WERI-Rb-1 (cell line): Measurements from ENCODE around the gene NCDN.
A peak's percentile ranks its signal among the peaks of the same experiment; 100 is the strongest.

ENCODE experiments used
- DNase-seq: peaks from one replicate; pipeline ENCODE4 v3.0.0-alpha.2; 2020
- H3K27ac ChIP-seq: fragments of 250-450 bp; sonication (Bioruptor Pico); 2 replicates; pipeline ENCODE4 v1.5.1; 2020; ENCODE audit warnings: mild to moderate bottlenecking, moderate library complexity
- H3K27me3 ChIP-seq: fragments of 250-450 bp; sonication (Bioruptor Pico); 2 replicates; pipeline ENCODE4 v1.5.1; 2021; ENCODE audit warnings: mild to moderate bottlenecking, low read depth, moderate library complexity; ENCODE audit not compliant: insufficient read depth, severe bottlenecking
- H3K36me3 ChIP-seq: fragments of 250-450 bp; sonication (Bioruptor Pico); 2 replicates; pipeline ENCODE4 v1.5.1; 2020; ENCODE audit warnings: mild to moderate bottlenecking, moderate library complexity
- H3K4me3 ChIP-seq: 2 replicates; pipeline ENCODE4 v1.5.1; 2011; ENCODE audit warnings: low read depth, mild to moderate bottlenecking, control low read depth, low read length
- H3K9me3 ChIP-seq: fragments of 250-450 bp; sonication (Bioruptor Pico); 2 replicates; pipeline ENCODE4 v1.5.1; 2021; ENCODE audit warnings: mild to moderate bottlenecking, moderate library complexity; ENCODE audit not compliant: severe bottlenecking
- CTCF ChIP-seq: IDR thresholded peaks from 2 replicates; pipeline ENCODE4 v1.5.1; 2011; ENCODE audit warnings: low read depth, mild to moderate bottlenecking, control low read depth, inconsistent platforms, low read length

NCDN gene

GRCh38 chr1:35539824-35540261, 17.8 kb upstream of the NCDN start:
- H3K9me3 ChIP-seq: no peaks in the 10 kb centered on the region
- DNase-seq: no peak
- TF ChIP-seq CTCF: no peak
- H3K4me3 ChIP-seq: no peak overlapping the region
- peak overlapping the region; percentile 46 for H3K27ac ChIP-seq
- H3K36me3 ChIP-seq: peaks cover 10% of the 10 kb centered on the region
- H3K27me3 ChIP-seq: no peaks in the 10 kb centered on the region

- Histone ChIP-seq H3K27me3 (no peaks in the 10 kb centered on the region), H3K9me3 (no peaks in the 10 kb centered on the region), H3K27ac (peak overlapping the region; percentile 7; the same call in 1 of the 2 replicates), H3K4me3 (no peak overlapping the region), H3K36me3 (peaks cover 30% of the 10 kb centered on the region)
- TF ChIP-seq CTCF: peak; percentile 86
- DNase-seq: peak; percentile 77
Observed at GRCh38 chr1:35544976-35545375, 12.6 kb upstream of the NCDN start.

DNA sequence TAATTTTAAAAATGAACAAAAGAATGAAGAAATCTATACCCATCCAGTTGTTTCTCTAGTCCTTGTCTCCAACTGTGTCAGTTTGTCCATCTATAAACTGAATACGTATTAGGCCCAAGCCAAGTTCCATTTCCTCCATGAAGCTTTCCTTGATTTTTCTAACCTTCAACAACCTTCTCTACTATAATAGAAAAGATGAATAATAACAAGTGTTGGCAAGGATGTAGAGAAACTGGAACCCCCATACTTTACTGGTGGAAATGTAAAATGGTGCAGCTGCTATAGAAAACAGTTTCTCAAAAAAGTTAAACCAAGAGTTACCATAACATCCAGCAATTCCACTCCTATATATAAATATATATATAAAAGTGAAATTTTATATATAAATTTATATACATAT, 11.0 kb upstream of the NCDN start:
- Histone ChIP-seq H3K4me3 (no peak overlapping the region), H3K36me3 (peaks cover 37% of the 10 kb centered on the region)
- no peak for TF ChIP-seq CTCF

DNA sequence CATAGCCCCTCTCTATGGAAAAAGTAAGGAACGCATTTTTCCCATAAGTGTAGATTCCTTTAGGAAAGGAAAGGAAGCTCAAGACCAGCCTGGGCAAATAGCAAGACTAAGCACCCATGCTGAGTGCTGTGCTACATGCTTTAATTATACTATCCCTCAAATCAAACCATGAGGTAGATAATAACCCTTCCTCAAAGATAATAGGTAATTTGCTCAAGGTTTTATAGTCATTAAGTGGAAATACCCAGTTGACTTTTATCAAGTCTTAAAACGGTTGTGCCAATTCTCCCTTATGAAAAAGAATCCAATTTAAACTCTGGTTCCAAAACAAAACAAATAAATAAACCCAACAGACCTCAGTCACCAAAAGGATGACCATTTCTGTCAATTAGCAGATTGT, 3.7 kb upstream of the NCDN start:
- H3K4me3 ChIP-seq: no peak overlapping the region
- H3K36me3 ChIP-seq: peaks cover 44% of the 10 kb centered on the region
- no peak overlapping the region for H3K27ac ChIP-seq

More for the DNA sequence above, 11.0 kb upstream of the NCDN start:
- no peaks in the 10 kb centered on the region for H3K27me3 ChIP-seq
- H3K27ac ChIP-seq: no peak overlapping the region
- no peak for DNase-seq
- H3K9me3 ChIP-seq: no peaks in the 10 kb centered on the region

DNA sequence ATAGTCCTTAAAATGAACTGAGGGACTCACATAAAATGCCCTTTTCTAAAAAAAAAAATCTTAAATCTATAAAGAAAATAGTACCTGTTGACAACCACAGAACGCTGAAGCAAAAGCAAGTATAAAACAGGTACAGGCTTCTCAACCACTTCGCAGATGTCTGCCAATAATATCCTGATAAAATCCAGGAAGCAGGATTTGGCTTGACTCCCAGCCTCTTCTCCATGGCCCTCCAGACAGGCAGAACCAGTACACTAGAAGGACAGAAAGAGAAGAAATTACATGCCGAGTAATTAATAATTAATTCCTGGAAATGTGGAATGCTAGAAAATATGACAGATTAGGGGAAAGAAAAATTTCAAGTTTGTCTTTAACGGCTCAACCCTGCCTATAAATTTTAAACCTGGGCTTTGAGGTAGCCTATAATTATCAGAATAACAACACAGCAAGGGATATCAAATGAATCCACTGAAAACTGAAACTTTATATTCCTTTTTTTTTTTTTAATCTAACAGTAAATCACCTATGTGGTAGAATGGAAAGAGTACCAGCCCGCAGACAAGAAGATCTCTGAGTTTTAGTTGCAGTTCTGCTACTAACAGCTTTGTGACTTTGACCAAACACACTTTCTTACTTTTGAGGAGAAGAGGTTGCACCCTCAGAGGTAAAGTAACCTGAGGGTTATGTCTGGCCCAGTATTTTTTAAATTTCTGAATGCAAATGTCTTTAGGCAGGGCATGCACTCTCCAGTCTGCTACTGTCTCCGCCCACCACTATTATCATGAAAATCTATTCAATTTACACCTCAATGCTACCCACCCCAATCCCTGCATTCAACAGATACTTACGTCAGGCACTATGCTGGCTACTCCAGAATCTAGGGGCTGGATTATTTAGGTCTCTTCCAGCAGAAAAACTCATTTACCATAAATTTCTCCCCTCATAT, 3.1 kb upstream of the NCDN start:
- Histone ChIP-seq H3K9me3 (no peaks in the 10 kb centered on the region), H3K36me3 (peaks cover 41% of the 10 kb centered on the region), H3K27me3 (no peaks in the 10 kb centered on the region), H3K4me3 (no peak overlapping the region), H3K27ac (no peak overlapping the region)
- no peak for DNase-seq
- no peak for TF ChIP-seq CTCF

More for the DNA sequence above, 3.7 kb upstream of the NCDN start:
- Histone ChIP-seq H3K9me3 (no peaks in the 10 kb centered on the region), H3K27me3 (no peaks in the 10 kb centered on the region)
- DNase-seq: no peak
- TF ChIP-seq CTCF: no peak
